ENCODE data around the gene GALNT13. TPM values are rescaled to one million over a fixed set of nuclear protein-coding genes. Genes with fewer than 3 reads are reported as not detected.

GALNT13 gene
- total and polyA plus RNA-seq, 2 donors (not counting 1 experiment from before 2014, with no cell fraction given): not detected

DNA sequence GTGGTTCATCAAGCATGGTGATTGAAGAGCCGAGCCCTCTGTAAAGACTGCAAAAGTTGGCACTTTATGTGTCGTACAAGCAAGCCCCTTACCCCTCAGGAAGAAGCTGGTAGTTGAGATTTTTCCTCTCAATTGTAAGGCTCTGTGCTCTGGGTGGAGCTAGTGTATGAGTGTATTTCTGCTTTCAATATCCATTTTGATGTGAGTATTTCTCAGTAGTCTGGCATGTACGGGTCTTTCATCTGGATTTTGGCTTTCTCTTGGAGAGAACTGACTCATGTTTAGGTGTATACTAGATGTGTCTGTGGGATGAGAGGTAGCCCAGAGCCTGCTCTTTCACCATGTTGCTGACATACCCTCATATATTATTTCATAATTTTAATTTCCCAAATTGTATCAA is 420.2 kb downstream of the GALNT13 start:
- Histone ChIP-seq H3K4me3 (ENCODE audit: control extremely low read depth in 1 of 5, extremely low read depth in 1 of 5, insufficient read depth in 1 of 5, low read depth in 2 of 5, low read length in 4 of 5) (no peak overlapping the region), H3K79me2 (ENCODE audit: control insufficient read depth, insufficient read depth, low read length) (no peaks in the 10 kb centered on the region), H3K4me1 (ENCODE audit: control insufficient read depth in 2 of 2, insufficient read depth in 2 of 2, low read length in 2 of 2) (no peaks in the 10 kb centered on the region), H3K27me3 (replicated peaks in 1 of 4; ENCODE audit: control extremely low read depth in 1 of 4, control insufficient read depth in 3 of 4, insufficient read depth in 4 of 4, low read length in 3 of 4) (no peaks in the 10 kb centered on the region), H3K9me3 (ENCODE audit: control extremely low read depth in 1 of 3, control insufficient read depth in 2 of 3, insufficient read depth in 1 of 3, low read length in 2 of 3) (peaks cover 0 to 20% (median 0%) of the 10 kb centered on the region in 3 donors), H3K4me2 (replicated peaks; ENCODE audit: low read depth, low read length, poor library complexity, severe bottlenecking) (no peak overlapping the region), H3K36me3 (replicated peaks in 1 of 2; ENCODE audit: control extremely low read depth in 1 of 2, control insufficient read depth in 1 of 2, extremely low read depth in 1 of 2, insufficient read depth in 2 of 2, low read length in 1 of 2) (no peaks in the 10 kb centered on the region), H4K20me1 (ENCODE audit: control insufficient read depth, insufficient read depth, low read length, poor library complexity, severe bottlenecking) (no peaks in the 10 kb centered on the region), H2AFZ (ENCODE audit: insufficient read depth, low read depth, low read length, poor library complexity, severe bottlenecking) (no peak overlapping the region), H3K27ac (ENCODE audit: low read length in 2 of 2) (no peak overlapping the region), H3K9ac (ENCODE audit: low read length) (no peak overlapping the region)
- intact Hi-C loops (cut with micrococcal nuclease): no loop called here
- CTCF ChIA-PET: no interaction called here
- H3K4me1 Mint-ChIP-seq: no peaks in the 10 kb centered on the region
- H3K4me3 Mint-ChIP-seq: no peak overlapping the region
- DNase-seq (no peak), ATAC-seq (ENCODE audit: low read depth) (no peak)
- H3K9me3 Mint-ChIP-seq (ENCODE audit: insufficient read depth): peaks cover 2% of the 10 kb centered on the region
- POLR2A ChIA-PET: no interaction called here
- TF ChIP-seq EZH2 (IDR thresholded peaks at IDR 0.05; ENCODE audit: borderline replicate concordance, insufficient read depth, low read depth, low read length, poor library complexity, severe bottlenecking): no peak
- TF ChIP-seq, protein P1, sequence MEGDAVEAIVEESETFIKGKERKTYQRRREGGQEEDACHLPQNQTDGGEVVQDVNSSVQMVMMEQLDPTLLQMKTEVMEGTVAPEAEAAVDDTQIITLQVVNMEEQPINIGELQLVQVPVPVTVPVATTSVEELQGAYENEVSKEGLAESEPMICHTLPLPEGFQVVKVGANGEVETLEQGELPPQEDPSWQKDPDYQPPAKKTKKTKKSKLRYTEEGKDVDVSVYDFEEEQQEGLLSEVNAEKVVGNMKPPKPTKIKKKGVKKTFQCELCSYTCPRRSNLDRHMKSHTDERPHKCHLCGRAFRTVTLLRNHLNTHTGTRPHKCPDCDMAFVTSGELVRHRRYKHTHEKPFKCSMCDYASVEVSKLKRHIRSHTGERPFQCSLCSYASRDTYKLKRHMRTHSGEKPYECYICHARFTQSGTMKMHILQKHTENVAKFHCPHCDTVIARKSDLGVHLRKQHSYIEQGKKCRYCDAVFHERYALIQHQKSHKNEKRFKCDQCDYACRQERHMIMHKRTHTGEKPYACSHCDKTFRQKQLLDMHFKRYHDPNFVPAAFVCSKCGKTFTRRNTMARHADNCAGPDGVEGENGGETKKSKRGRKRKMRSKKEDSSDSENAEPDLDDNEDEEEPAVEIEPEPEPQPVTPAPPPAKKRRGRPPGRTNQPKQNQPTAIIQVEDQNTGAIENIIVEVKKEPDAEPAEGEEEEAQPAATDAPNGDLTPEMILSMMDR (IDR thresholded peaks at IDR 0.05): no peak
- H3K27ac Mint-ChIP-seq: no peak overlapping the region
- no peaks in the 10 kb centered on the region for H3K27me3 Mint-ChIP-seq
- 85% methylated on average over 2 of the region's 3 CpGs for WGBS (ENCODE audit: insufficient coverage)

- Histone ChIP-seq H3K79me2 (ENCODE audit: control insufficient read depth, insufficient read depth, low read length) (no peaks in the 10 kb centered on the region), H4K20me1 (ENCODE audit: control insufficient read depth, insufficient read depth, low read length, poor library complexity, severe bottlenecking) (no peaks in the 10 kb centered on the region), H3K9ac (ENCODE audit: low read length) (no peak overlapping the region), H3K4me1 (ENCODE audit: control insufficient read depth in 2 of 2, insufficient read depth in 2 of 2, low read length in 2 of 2) (no peaks in the 10 kb centered on the region), H3K4me3 (ENCODE audit: control extremely low read depth in 1 of 5, extremely low read depth in 1 of 5, insufficient read depth in 1 of 5, low read depth in 2 of 5, low read length in 4 of 5) (no peak overlapping the region), H3K9me3 (ENCODE audit: control extremely low read depth in 1 of 3, control insufficient read depth in 2 of 3, insufficient read depth in 1 of 3, low read length in 2 of 3) (peaks cover 0 to 13% (median 0%) of the 10 kb centered on the region in 3 donors), H2AFZ (ENCODE audit: insufficient read depth, low read depth, low read length, poor library complexity, severe bottlenecking) (no peak overlapping the region), H3K36me3 (replicated peaks in 1 of 2; ENCODE audit: control extremely low read depth in 1 of 2, control insufficient read depth in 1 of 2, extremely low read depth in 1 of 2, insufficient read depth in 2 of 2, low read length in 1 of 2) (no peaks in the 10 kb centered on the region), H3K27me3 (replicated peaks in 1 of 4; ENCODE audit: control extremely low read depth in 1 of 4, control insufficient read depth in 3 of 4, insufficient read depth in 4 of 4, low read length in 3 of 4) (no peaks in the 10 kb centered on the region), H3K27ac (ENCODE audit: low read length in 2 of 2) (no peak overlapping the region), H3K4me2 (replicated peaks; ENCODE audit: low read depth, low read length, poor library complexity, severe bottlenecking) (no peak overlapping the region)
- Mint-ChIP-seq H3K27ac (no peak overlapping the region), H3K27me3 (no peaks in the 10 kb centered on the region), H3K4me1 (no peaks in the 10 kb centered on the region), H3K4me3 (no peak overlapping the region), H3K9me3 (ENCODE audit: insufficient read depth) (no peaks in the 10 kb centered on the region)
- CTCF ChIA-PET: no interaction called here
- ATAC-seq (ENCODE audit: low read depth) (no peak), DNase-seq (no peak)
- no peak for TF ChIP-seq EZH2 (IDR thresholded peaks at IDR 0.05; ENCODE audit: borderline replicate concordance, insufficient read depth, low read depth, low read length, poor library complexity, severe bottlenecking)
- TF ChIP-seq, protein P1 (IDR thresholded peaks at IDR 0.05): no peak
- intact Hi-C loops (cut with micrococcal nuclease): no loop called here
- POLR2A ChIA-PET: no interaction called here
These were observed 422.1 kb downstream of the GALNT13 start for GRCh38 chr2:154293864-154294263.
